Trophoblast cell (in vitro differentiated cells and primary cell): ENCODE measurements around the gene SCYL3.

Source experiments
- DNase-seq, 2 donors: peaks; one replicate each; pipeline ENCODE4 v3.0.0-alpha.2; 2016
- H2AFZ ChIP-seq: 2 replicates; pipeline ENCODE4 v1.6.1; 2013; ENCODE audit warnings: low read length, moderate library complexity, mild to moderate bottlenecking; ENCODE audit not compliant: insufficient read depth, poor library complexity
- H2AK5ac ChIP-seq: 2 replicates; pipeline ENCODE4 v1.6.1; 2013; ENCODE audit warnings: mild to moderate bottlenecking, low read length
- H2BK120ac ChIP-seq: 2 replicates; pipeline ENCODE4 v1.6.1; 2013; ENCODE audit warnings: low read length, mild to moderate bottlenecking, moderate library complexity; ENCODE audit not compliant: insufficient read depth, poor library complexity
- H2BK12ac ChIP-seq: 2 replicates; pipeline ENCODE4 v1.6.1; 2013; ENCODE audit warnings: mild to moderate bottlenecking, low read length, moderate library complexity
- H2BK5ac ChIP-seq: 2 replicates; pipeline ENCODE4 v1.6.1; 2013; ENCODE audit warnings: low read length, low read depth, moderate library complexity, mild to moderate bottlenecking; ENCODE audit not compliant: poor library complexity
- H3K14ac ChIP-seq: 2 replicates; pipeline ENCODE4 v1.6.1; 2013; ENCODE audit warnings: mild to moderate bottlenecking, low read length
- H3K18ac ChIP-seq: 2 replicates; pipeline ENCODE4 v1.6.1; 2013; ENCODE audit warnings: mild to moderate bottlenecking, low read length
- H3K23ac ChIP-seq: 2 replicates; pipeline ENCODE4 v1.6.1; 2013; ENCODE audit warnings: low read length
- H3K27ac ChIP-seq: 2 replicates; pipeline ENCODE4 v1.5.1; 2013; ENCODE audit warnings: low read depth, mild to moderate bottlenecking, inconsistent platforms, low read length, moderate library complexity
- H3K27me3 ChIP-seq: 2 replicates; pipeline ENCODE4 v1.6.1; 2013; ENCODE audit warnings: inconsistent platforms, mild to moderate bottlenecking, low read length, moderate library complexity; ENCODE audit not compliant: insufficient read depth
- H3K36me3 ChIP-seq, 2 experiments: 1 replicate in 1 of 2; 2 replicates in 1 of 2; pipeline ENCODE4 v1.6.1; 2013; ENCODE audit warnings: low read length in 2 of 2, mild to moderate bottlenecking in 2 of 2, moderate library complexity in 1 of 2; ENCODE audit not compliant: insufficient read depth in 2 of 2, control insufficient read depth in 1 of 2
- H3K4ac ChIP-seq: 2 replicates; pipeline ENCODE4 v1.6.1; 2013; ENCODE audit warnings: low read depth, mild to moderate bottlenecking, low read length, moderate library complexity
- H3K4me1 ChIP-seq, 2 experiments: 1 replicate in 1 of 2; 2 replicates in 1 of 2; pipeline ENCODE4 v1.6.1; 2013; ENCODE audit warnings: low read length in 2 of 2, mild to moderate bottlenecking in 2 of 2, moderate library complexity in 1 of 2; ENCODE audit not compliant: insufficient read depth in 2 of 2, control insufficient read depth in 1 of 2
- H3K4me2 ChIP-seq: 2 replicates; pipeline ENCODE4 v1.6.1; 2013; ENCODE audit warnings: inconsistent platforms, mild to moderate bottlenecking, low read length, moderate library complexity
- H3K4me3 ChIP-seq: 2 replicates; pipeline ENCODE4 v1.5.1; 2013; ENCODE audit warnings: mild to moderate bottlenecking, low read depth, low read length, inconsistent platforms
- H3K79me1 ChIP-seq: one replicate; pipeline ENCODE4 v1.6.1; 2013; ENCODE audit warnings: low read length
- H3K79me2 ChIP-seq: 2 replicates; pipeline ENCODE4 v1.6.1; 2013; ENCODE audit warnings: low read length, mild to moderate bottlenecking; ENCODE audit not compliant: control insufficient read depth, insufficient read depth, poor library complexity
- H3K9ac ChIP-seq: 2 replicates; pipeline ENCODE4 v1.6.1; 2013; ENCODE audit warnings: mild to moderate bottlenecking, low read length
- H3K9me3 ChIP-seq: 2 replicates; pipeline ENCODE4 v1.6.1; 2013; ENCODE audit warnings: low read depth, mild to moderate bottlenecking, control low read depth, inconsistent platforms, low read length; ENCODE audit not compliant: insufficient read depth
- H4K12ac ChIP-seq: 2 replicates; pipeline ENCODE4 v1.6.1; 2013; ENCODE audit warnings: low read depth, mild to moderate bottlenecking, low read length, moderate library complexity
- H4K8ac ChIP-seq: 2 replicates; pipeline ENCODE4 v1.6.1; 2013; ENCODE audit warnings: low read depth, mild to moderate bottlenecking, low read length, moderate library complexity
- H4K91ac ChIP-seq: one replicate; pipeline ENCODE4 v1.6.1; 2013; ENCODE audit warnings: low read depth, mild to moderate bottlenecking, low read length, moderate library complexity
- WGBS: extraction: QIAGEN DNeasy Blood & Tissue Kit; methylation state at CpG from one replicate; pipeline ENCODE4 v1.1.7; 2013; ENCODE audit warnings: missing lambda C conversion rate; ENCODE audit not compliant: insufficient read length, insufficient coverage; ENCODE audit errors: extremely low coverage; 5-methylcytosine and 5-hydroxymethylcytosine counted together

Gene SCYL3

GRCh38 chr1:169886931-169887330 lies 6.8 kb downstream of the SCYL3 start:
- Histone ChIP-seq H2BK120ac (no peak overlapping the region), H3K18ac (no peak overlapping the region), H3K27ac (no peak overlapping the region), H3K23ac (no peak overlapping the region), H3K27me3 (no peaks in the 10 kb centered on the region), H3K79me2 (peaks cover 2% of the 10 kb centered on the region), H3K9me3 (no peaks in the 10 kb centered on the region), H2AK5ac (no peak overlapping the region), H3K14ac (no peak overlapping the region), H3K4me2 (no peak overlapping the region), H4K91ac (no peak overlapping the region), H4K8ac (no peak overlapping the region), H4K12ac (no peak overlapping the region), H3K9ac (no peak overlapping the region), H3K4me1 (peaks cover 5% of the 10 kb centered on the region in 2 experiments), H3K4me3 (no peak overlapping the region), H3K79me1 (peaks cover 8% of the 10 kb centered on the region), H2AFZ (no peak overlapping the region), H3K4ac (no peak overlapping the region), H2BK12ac (no peak overlapping the region), H2BK5ac (no peak overlapping the region), H3K36me3 (peaks cover 17 to 25% of the 10 kb centered on the region in 2 experiments)
- WGBS, result no CpG with 5 or more reads among the region's 2 CpGs
- DNase-seq, result peak in 1 of 2 donors; percentile 29

DNA sequence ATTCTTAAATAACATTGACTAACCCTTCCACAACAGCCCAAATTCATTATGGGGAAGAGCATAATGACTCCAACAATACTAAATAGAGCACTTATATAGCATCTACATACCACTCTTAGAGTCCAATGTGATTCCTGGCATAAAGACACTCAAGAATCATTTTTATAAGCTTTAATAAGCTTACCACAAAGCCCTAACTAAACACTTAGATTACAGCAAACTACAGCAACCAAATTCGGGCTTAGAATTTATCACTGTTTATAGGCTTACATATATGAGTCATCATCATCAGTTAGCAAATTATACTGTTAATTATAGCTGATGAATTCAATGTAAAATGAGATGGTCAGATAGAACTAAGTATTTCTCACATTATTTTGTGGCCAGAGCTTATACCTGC lies 7.3 kb downstream of the SCYL3 start:
- no peak overlapping the region for H3K18ac ChIP-seq
- H4K8ac ChIP-seq, result no peak overlapping the region
- H3K79me1 ChIP-seq, result peaks cover 6% of the 10 kb centered on the region
- H2BK120ac ChIP-seq, result no peak overlapping the region
- H4K91ac ChIP-seq, result no peak overlapping the region
- H3K9me3 ChIP-seq, result no peaks in the 10 kb centered on the region
- WGBS, result no CpG with 5 or more reads among the region's 1 CpG
- no peak overlapping the region for H3K9ac ChIP-seq
- H3K27ac ChIP-seq, result no peak overlapping the region
- no peak overlapping the region for H2AK5ac ChIP-seq
- no peaks in the 10 kb centered on the region for H3K27me3 ChIP-seq
- no peak overlapping the region for H2BK12ac ChIP-seq
- H3K23ac ChIP-seq, result no peak overlapping the region
- no peak overlapping the region for H3K4ac ChIP-seq
- no peak overlapping the region for H3K4me2 ChIP-seq
- peaks cover 5% of the 10 kb centered on the region in 2 experiments for H3K4me1 ChIP-seq
- no peak overlapping the region for H3K4me3 ChIP-seq
- DNase-seq, result no peak
- no peak overlapping the region for H4K12ac ChIP-seq
- H3K79me2 ChIP-seq, result peaks cover 2% of the 10 kb centered on the region
- peaks cover 19 to 30% of the 10 kb centered on the region in 2 experiments for H3K36me3 ChIP-seq
- no peak overlapping the region for H2AFZ ChIP-seq
- H2BK5ac ChIP-seq, result no peak overlapping the region
- H3K14ac ChIP-seq, result no peak overlapping the region

DNA sequence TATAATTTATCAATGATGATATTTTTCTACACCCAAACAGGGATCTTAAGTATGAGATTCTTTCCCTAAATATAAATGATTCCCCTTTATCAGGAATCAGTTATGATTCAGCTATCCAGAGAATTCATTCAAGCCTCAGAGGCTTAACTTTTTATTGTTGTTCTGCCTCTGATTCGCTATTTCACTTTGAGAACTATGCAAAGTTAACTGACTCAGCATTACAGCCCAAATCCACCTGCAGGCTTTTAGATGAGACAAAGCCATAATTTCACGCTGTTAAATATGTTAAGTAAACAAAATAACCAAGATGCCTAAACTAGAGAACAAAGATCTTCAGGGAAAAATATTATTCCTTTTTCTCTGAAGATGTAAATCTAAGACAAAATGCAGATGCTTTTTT lies 8.5 kb downstream of the SCYL3 start:
- no peak overlapping the region for H2AK5ac ChIP-seq
- peaks cover 3% of the 10 kb centered on the region for H3K79me1 ChIP-seq
- peaks cover 2% of the 10 kb centered on the region for H3K79me2 ChIP-seq
- H4K12ac ChIP-seq, result no peak overlapping the region
- H2BK120ac ChIP-seq, result no peak overlapping the region
- H3K4me1 ChIP-seq, result peaks cover 0 to 2% of the 10 kb centered on the region in 2 experiments
- no peak overlapping the region for H4K91ac ChIP-seq
- H3K14ac ChIP-seq, result no peak overlapping the region
- no peak overlapping the region for H3K4me2 ChIP-seq
- H3K23ac ChIP-seq, result no peak overlapping the region
- H3K27me3 ChIP-seq, result no peaks in the 10 kb centered on the region
- WGBS, result no CpG with 5 or more reads among the region's 2 CpGs
- H2BK12ac ChIP-seq, result no peak overlapping the region
- no peak overlapping the region for H3K4me3 ChIP-seq
- H3K18ac ChIP-seq, result no peak overlapping the region
- no peak overlapping the region for H3K4ac ChIP-seq
- no peak for DNase-seq
- H3K9me3 ChIP-seq, result no peaks in the 10 kb centered on the region
- H3K27ac ChIP-seq, result no peak overlapping the region
- H3K36me3 ChIP-seq, result peaks cover 21 to 30% of the 10 kb centered on the region in 2 experiments
- no peak overlapping the region for H2AFZ ChIP-seq
- H2BK5ac ChIP-seq, result no peak overlapping the region
- H3K9ac ChIP-seq, result no peak overlapping the region
- no peak overlapping the region for H4K8ac ChIP-seq

GRCh38 chr1:169884634-169885033 lies 9.1 kb downstream of the SCYL3 start:
- H2BK12ac ChIP-seq, result no peak overlapping the region
- H4K8ac ChIP-seq, result no peak overlapping the region
- H3K79me2 ChIP-seq, result no peaks in the 10 kb centered on the region
- H3K9ac ChIP-seq, result no peak overlapping the region
- H3K4me1 ChIP-seq, result no peaks in the 10 kb centered on the region
- H3K14ac ChIP-seq, result no peak overlapping the region
- H2BK120ac ChIP-seq, result no peak overlapping the region
- no peak for DNase-seq
- no peak overlapping the region for H3K27ac ChIP-seq
- H4K12ac ChIP-seq, result no peak overlapping the region
- H2AK5ac ChIP-seq, result no peak overlapping the region
- H2BK5ac ChIP-seq, result no peak overlapping the region
- H3K18ac ChIP-seq, result no peak overlapping the region
- no peaks in the 10 kb centered on the region for H3K9me3 ChIP-seq
- peaks cover 21 to 28% of the 10 kb centered on the region in 2 experiments for H3K36me3 ChIP-seq
- H3K4me3 ChIP-seq, result no peak overlapping the region
- no peak overlapping the region for H4K91ac ChIP-seq
- no peak overlapping the region for H3K4ac ChIP-seq
- no peak overlapping the region for H3K23ac ChIP-seq
- no peak overlapping the region for H3K4me2 ChIP-seq
- H3K79me1 ChIP-seq, result no peaks in the 10 kb centered on the region
- H3K27me3 ChIP-seq, result no peaks in the 10 kb centered on the region
- no peak overlapping the region for H2AFZ ChIP-seq
